Psoas muscle (tissue), 8 donors: ENCODE measurements around the gene GNAT1. TPM values are rescaled to one million over a fixed set of nuclear protein-coding genes. Genes with fewer than 3 reads are reported as not detected.
A peak's percentile ranks its signal among the peaks of the same experiment; 100 is the strongest.
"Not testable (repeated sequence)": the region's sequence is repeated elsewhere in the genome, so short reads cannot be mapped to it uniquely, and the experiment has no call there.

ENCODE experiments used
- ATAC-seq, 4 donors: fragments of 200-7000 bp; cut with Tn5 transposase; one replicate each; pipeline ENCODE4 v1.9.1; 2020; ENCODE audit warnings: moderate library complexity in 3 of 4, mild to moderate bottlenecking in 2 of 4
- DNase-seq, 2 donors: peaks; one replicate each; pipeline ENCODE4 v3.0.0-alpha.2; 2020
- H3K27ac ChIP-seq: fragments of 200-600 bp; one replicate; pipeline ENCODE4 v1.8.0; 2022
- H3K27me3 ChIP-seq, 3 donors: fragments of 200-600 bp in 1 of 3; one replicate each; pipeline versions ENCODE4 v1.6.1 to v1.8.0; 2013 to 2022; ENCODE audit warnings: low read length in 2 of 3, mild to moderate bottlenecking in 2 of 3, moderate library complexity in 1 of 3; ENCODE audit not compliant: insufficient read depth in 3 of 3
- H3K36me3 ChIP-seq, 2 donors: fragments of 200-600 bp in 1 of 2; one replicate each; pipeline versions ENCODE4 v1.6.1 to v1.8.0; 2013 to 2022; ENCODE audit warnings: low read depth in 1 of 2, mild to moderate bottlenecking in 1 of 2, moderate library complexity in 1 of 2; ENCODE audit not compliant: insufficient read depth in 1 of 2
- H3K4me1 ChIP-seq: fragments of 200-600 bp; one replicate; pipeline ENCODE4 v1.8.0; 2022
- H3K4me3 ChIP-seq: fragments of 200-600 bp; one replicate; pipeline ENCODE4 v1.8.0; 2022; ENCODE audit warnings: mild to moderate bottlenecking
- H3K9me3 ChIP-seq: fragments of 200-600 bp; one replicate; pipeline ENCODE4 v1.8.0; 2022
- CTCF ChIP-seq: fragments of 200-600 bp; IDR thresholded peaks from one replicate; pipeline ENCODE4 v1.8.0; 2022; ENCODE audit warnings: antibody characterized with exemption
- WGBS, 3 donors: extraction: QIAGEN DNeasy Blood & Tissue Kit; methylation state at CpG; one replicate each; pipeline versions ENCODE4 v1.1.6 to v1.1.7; 2013; 5-methylcytosine and 5-hydroxymethylcytosine counted together
- intact Hi-C, 2 donors: fragments of 100-400 bp; cut with DNase I; formaldehyde crosslinking; loops; one replicate each; pipeline versions ENCODE4 v1.11.0 to v1.14.2; 2022
- polyA plus RNA-seq, 3 donors: library from polyadenylated mRNA; stranded (reverse); fragments of 200-250 nt; gene quantifications; one replicate each; pipeline ENCODE4 v1.2.3, GENCODE V29; 2013
- total RNA-seq, 4 donors: library from RNA; stranded (reverse); fragmentation: NEBNext Ultra II Directional in 2 of 4; extraction: Animal tissue kit (Norgen Biotek cat#: 25700) in 2 of 4; gene quantifications; one replicate each; pipeline versions ENCODE4 v1.2.1 to v1.2.4, GENCODE V29; 2021 to 2023
- donor health status: healthy with polysubstance abuse.
- donor health status: DM: no; HTN: no; CAD: no; lungs with moderate emphysema.
- donor health status: Bipolar disorder and iron deficiency.
- donor health status: healthy.
- donor health status: DM: yes; HTN: yes; CAD: no.
- donor health status: DM: no; HTN: no; CAD: no.
- donor health status: DM: no; HTN: no; CAD: no.
- donor health status: DM: yes; HTN: yes; CAD: no.

The GNAT1 gene
- total and polyA plus RNA-seq, 7 donors = not detected

- TF ChIP-seq CTCF = no peak
- H3K4me3 ChIP-seq = peak overlapping the region; percentile 29
- peak overlapping the region; percentile 74 for H3K27ac ChIP-seq
- no peaks in the 10 kb centered on the region for H3K27me3 ChIP-seq
- ATAC-seq = peak in 1 of 4 donors; percentile 5
- peaks cover 47% of the 10 kb centered on the region for H3K4me1 ChIP-seq
- WGBS, 3 donors = 45 to 49% (median 46%) methylated on average over 9 to 14 of the region's 14 CpGs
- no peaks in the 10 kb centered on the region for H3K9me3 ChIP-seq
- no peaks in the 10 kb centered on the region for H3K36me3 ChIP-seq
- intact Hi-C loops = no loop called here
- peak; percentile 62 to 83 for DNase-seq
These were observed 51.6 kb downstream of the GNAT1 start for GRCh38 chr3:50242851-50243542.

- no peaks in the 10 kb centered on the region for H3K36me3 ChIP-seq
- no peak for ATAC-seq
These were observed 52.1 kb downstream of the GNAT1 start for GRCh38 chr3:50243543-50243895.

GRCh38 chr3:50244813-50245212, 53.4 kb downstream of the GNAT1 start:
- DNase-seq, ATAC-seq, H3K27me3 ChIP-seq, H3K36me3 ChIP-seq, H3K9me3 ChIP-seq, intact Hi-C loops: not testable (repeated sequence)
- Histone ChIP-seq H3K27ac (peak overlapping the region; percentile 80), H3K4me1 (peaks cover 56% of the 10 kb centered on the region), H3K4me3 (peak overlapping the region; percentile 82)
- 69 to 82% (median 78%) methylated on average over 5 to 6 of the region's 6 CpGs for WGBS, 3 donors

More at GRCh38 chr3:50243543-50243895, 52.1 kb downstream of the GNAT1 start:
- TF ChIP-seq CTCF = no peak
- Histone ChIP-seq H3K4me1 (peaks cover 52% of the 10 kb centered on the region), H3K4me3 (peak overlapping the region; percentile 29), H3K27ac (peak overlapping the region; percentile 74), H3K27me3 (no peaks in the 10 kb centered on the region), H3K9me3 (no peaks in the 10 kb centered on the region)
- WGBS, 3 donors = 68 to 69% (median 68%) methylated on average over 4 of the region's 4 CpGs
- intact Hi-C loops = no loop called here
- no peak for DNase-seq

- peak overlapping the region; percentile 82 for H3K4me3 ChIP-seq
- intact Hi-C loops = no loop called here
- 61 to 68% (median 67%) methylated on average over 16 of the region's 16 CpGs for WGBS, 3 donors
- ATAC-seq = no peak
- peaks cover 60% of the 10 kb centered on the region for H3K4me1 ChIP-seq
- H3K36me3 ChIP-seq = no peaks in the 10 kb centered on the region
- TF ChIP-seq CTCF = no peak
- no peaks in the 10 kb centered on the region for H3K9me3 ChIP-seq
- H3K27ac ChIP-seq = peak overlapping the region; percentile 80
- H3K27me3 ChIP-seq = no peaks in the 10 kb centered on the region
- no peak for DNase-seq
These were observed 53.9 kb downstream of the GNAT1 start for GRCh38 chr3:50245251-50245745.

- H3K9me3 ChIP-seq = no peaks in the 10 kb centered on the region
- H3K27ac ChIP-seq = peak overlapping the region; percentile 80
- intact Hi-C loops = loop anchor here (2.0 kb wide), 1 partner anchor 19 kb away; no protein-coding TSS in a partner anchor
- H3K36me3 ChIP-seq = no peaks in the 10 kb centered on the region
- peak; percentile 94 to 96 for DNase-seq
- peak; percentile 83 to 91 (median 89) for ATAC-seq
- H3K27me3 ChIP-seq = no peaks in the 10 kb centered on the region
- TF ChIP-seq CTCF = peak; percentile 98
- H3K4me1 ChIP-seq = peaks cover 67% of the 10 kb centered on the region
- H3K4me3 ChIP-seq = peak overlapping the region; percentile 82
- WGBS, 3 donors = 2 to 3% (median 3%) methylated on average over 24 to 25 of the region's 25 CpGs
These were observed 54.6 kb downstream of the GNAT1 start for GRCh38 chr3:50245831-50246516.
